T-helper 1 cell treated with Interleukin-12 subunit alpha and Interleukin-12 subunit beta and Interleukin-4 antibody, amounts not matched to agents 30 μg/mL and 1 μg/mL, for 36 hours (primary cell): ENCODE data around the gene RFX8.
A peak's percentile ranks its signal among the peaks of the same experiment; 100 is the strongest.
"Not testable (repeated sequence)": the region's sequence is repeated elsewhere in the genome, so short reads cannot be mapped to it uniquely, and the experiment has no call there.

Source experiments
- H3K27ac Mint-ChIP-seq: one replicate; pipeline ENCODE4 v1.8.0; 2021; ENCODE audit warnings: mild to moderate bottlenecking, mixed read lengths
- H3K27me3 Mint-ChIP-seq: one replicate; pipeline ENCODE4 v1.8.0; 2021; ENCODE audit warnings: low read depth, mixed read lengths
- H3K36me3 Mint-ChIP-seq: one replicate; pipeline ENCODE4 v1.8.0; 2021; ENCODE audit warnings: low read depth, mixed read lengths
- H3K4me1 Mint-ChIP-seq: one replicate; pipeline ENCODE4 v1.8.0; 2021; ENCODE audit warnings: low read depth, mixed read lengths
- H3K4me3 Mint-ChIP-seq: one replicate; pipeline ENCODE4 v1.8.0; 2021; ENCODE audit warnings: mild to moderate bottlenecking, moderate library complexity, mixed read lengths
- H3K9me3 Mint-ChIP-seq: one replicate; pipeline ENCODE4 v1.8.0; 2021; ENCODE audit warnings: mixed read lengths

RFX8 gene

GRCh38 chr2:101476605-101477208 is 1.8 kb upstream of the RFX8 start:
- H3K36me3 Mint-ChIP-seq, result no peaks in the 10 kb centered on the region
- H3K27me3 Mint-ChIP-seq, result no peaks in the 10 kb centered on the region
- H3K4me1 Mint-ChIP-seq, result peaks cover 50% of the 10 kb centered on the region
- no peaks in the 10 kb centered on the region for H3K9me3 Mint-ChIP-seq
- H3K27ac Mint-ChIP-seq, result peak overlapping the region; percentile 26
- no peak overlapping the region for H3K4me3 Mint-ChIP-seq

GRCh38 chr2:101473911-101474701 is 806 bp downstream of the RFX8 start:
- Mint-ChIP-seq H3K27me3 (no peaks in the 10 kb centered on the region), H3K4me1 (peaks cover 37% of the 10 kb centered on the region), H3K27ac (peak overlapping the region; percentile 89), H3K9me3 (no peaks in the 10 kb centered on the region), H3K36me3 (no peaks in the 10 kb centered on the region), H3K4me3 (peak overlapping the region; percentile 81)

- Mint-ChIP-seq H3K27ac (peak overlapping the region; percentile 85), H3K4me1 (peaks cover 36% of the 10 kb centered on the region), H3K9me3 (no peaks in the 10 kb centered on the region), H3K36me3 (no peaks in the 10 kb centered on the region), H3K27me3 (no peaks in the 10 kb centered on the region), H3K4me3 (peak overlapping the region; percentile 81)
Measured at GRCh38 chr2:101473591-101473910, 1.4 kb downstream of the RFX8 start.

GRCh38 chr2:101469863-101470262 is 5.0 kb downstream of the RFX8 start:
- H3K36me3 Mint-ChIP-seq, result peaks cover 6% of the 10 kb centered on the region
- no peaks in the 10 kb centered on the region for H3K27me3 Mint-ChIP-seq
- H3K4me1 Mint-ChIP-seq, result peaks cover 13% of the 10 kb centered on the region
- H3K4me3 Mint-ChIP-seq, result no peak overlapping the region
- H3K27ac Mint-ChIP-seq, result no peak overlapping the region
- no peaks in the 10 kb centered on the region for H3K9me3 Mint-ChIP-seq

GRCh38 chr2:101467306-101467705 is 7.6 kb downstream of the RFX8 start:
- Mint-ChIP-seq H3K9me3 (no peaks in the 10 kb centered on the region), H3K27me3 (no peaks in the 10 kb centered on the region), H3K27ac (no peak overlapping the region), H3K36me3 (peaks cover 20% of the 10 kb centered on the region), H3K4me1 (peaks cover 17% of the 10 kb centered on the region), H3K4me3 (no peak overlapping the region)

GRCh38 chr2:101466426-101466825 is 8.5 kb downstream of the RFX8 start:
- no peaks in the 10 kb centered on the region for H3K9me3 Mint-ChIP-seq
- no peaks in the 10 kb centered on the region for H3K27me3 Mint-ChIP-seq
- no peak overlapping the region for H3K27ac Mint-ChIP-seq
- no peak overlapping the region for H3K4me3 Mint-ChIP-seq
- peaks cover 13% of the 10 kb centered on the region for H3K4me1 Mint-ChIP-seq
- peaks cover 20% of the 10 kb centered on the region for H3K36me3 Mint-ChIP-seq

GRCh38 chr2:101464841-101465240 is 10.1 kb downstream of the RFX8 start:
- Mint-ChIP-seq H3K9me3 (no peaks in the 10 kb centered on the region), H3K4me1 (peaks cover 13% of the 10 kb centered on the region), H3K27ac (no peak overlapping the region), H3K36me3 (peaks cover 20% of the 10 kb centered on the region), H3K4me3 (no peak overlapping the region), H3K27me3 (no peaks in the 10 kb centered on the region)

- Mint-ChIP-seq H3K4me1 (peaks cover 13% of the 10 kb centered on the region), H3K36me3 (peaks cover 20% of the 10 kb centered on the region), H3K27me3 (no peaks in the 10 kb centered on the region), H3K27ac (no peak overlapping the region), H3K4me3 (no peak overlapping the region), H3K9me3 (no peaks in the 10 kb centered on the region)
Measured at GRCh38 chr2:101463911-101464641, 10.8 kb downstream of the RFX8 start.

GRCh38 chr2:101463421-101463820 is 11.5 kb downstream of the RFX8 start:
- H3K27me3 Mint-ChIP-seq, result no peaks in the 10 kb centered on the region
- H3K9me3 Mint-ChIP-seq, result no peaks in the 10 kb centered on the region
- H3K4me1 Mint-ChIP-seq, result peaks cover 13% of the 10 kb centered on the region
- H3K36me3 Mint-ChIP-seq, result peaks cover 20% of the 10 kb centered on the region
- H3K4me3 Mint-ChIP-seq, result no peak overlapping the region
- H3K27ac Mint-ChIP-seq, result no peak overlapping the region

GRCh38 chr2:101461381-101461780 is 13.5 kb downstream of the RFX8 start:
- no peak overlapping the region for H3K4me3 Mint-ChIP-seq
- peaks cover 9% of the 10 kb centered on the region for H3K9me3 Mint-ChIP-seq
- no peaks in the 10 kb centered on the region for H3K27me3 Mint-ChIP-seq
- peaks cover 13% of the 10 kb centered on the region for H3K4me1 Mint-ChIP-seq
- H3K27ac Mint-ChIP-seq, result no peak overlapping the region
- H3K36me3 Mint-ChIP-seq, result peaks cover 25% of the 10 kb centered on the region

- Mint-ChIP-seq H3K9me3 (peaks cover 17% of the 10 kb centered on the region), H3K36me3 (peaks cover 12% of the 10 kb centered on the region)
- not testable (repeated sequence) for H3K4me3 Mint-ChIP-seq, H3K4me1 Mint-ChIP-seq, H3K27ac Mint-ChIP-seq, H3K27me3 Mint-ChIP-seq
Measured at GRCh38 chr2:101454408-101454807, 20.5 kb downstream of the RFX8 start.

- Mint-ChIP-seq H3K36me3 (peaks cover 20% of the 10 kb centered on the region), H3K4me1 (peaks cover 7% of the 10 kb centered on the region), H3K9me3 (peaks cover 4% of the 10 kb centered on the region), H3K27me3 (no peaks in the 10 kb centered on the region), H3K27ac (no peak overlapping the region), H3K4me3 (no peak overlapping the region)
Measured at GRCh38 chr2:101450965-101451364, 23.9 kb downstream of the RFX8 start.

GRCh38 chr2:101446869-101447268 is 28.0 kb downstream of the RFX8 start:
- Mint-ChIP-seq H3K9me3 (peaks cover 8% of the 10 kb centered on the region), H3K36me3 (peaks cover 20% of the 10 kb centered on the region), H3K27me3 (no peaks in the 10 kb centered on the region), H3K27ac (no peak overlapping the region), H3K4me1 (peaks cover 17% of the 10 kb centered on the region), H3K4me3 (no peak overlapping the region)

GRCh38 chr2:101442667-101443061 is 32.2 kb downstream of the RFX8 start:
- H3K27me3 Mint-ChIP-seq, result no peaks in the 10 kb centered on the region
- peaks cover 5% of the 10 kb centered on the region for H3K36me3 Mint-ChIP-seq
- no peak overlapping the region for H3K4me3 Mint-ChIP-seq
- H3K27ac Mint-ChIP-seq, result peak overlapping the region; percentile 57
- H3K4me1 Mint-ChIP-seq, result peaks cover 18% of the 10 kb centered on the region
- peaks cover 8% of the 10 kb centered on the region for H3K9me3 Mint-ChIP-seq
